HepG2 (cell line): ENCODE measurements around the gene STH. TPM values are rescaled to one million over a fixed set of nuclear protein-coding genes. Genes with fewer than 3 reads are reported as not detected.

ENCODE experiments used
- ATRX ChIP-seq: sonication (generic); formaldehyde crosslinking; IDR thresholded peaks from 2 replicates; pipeline ENCODE4 v1.4.0; 2020; ENCODE audit warnings: missing genetic modification reagents, borderline replicate concordance
- GATAD2A ChIP-seq: IDR thresholded peaks from 2 replicates; pipeline ENCODE4 v1.6.1; 2016
- KDM2A ChIP-seq: sonication (generic); formaldehyde crosslinking; IDR thresholded peaks from 2 replicates; pipeline ENCODE4 v1.4.0; 2020; ENCODE audit warnings: low read depth, missing genetic modification reagents, borderline replicate concordance
- KDM3A ChIP-seq: IDR thresholded peaks from 2 replicates; pipeline ENCODE4 v1.6.1; 2018; ENCODE audit warnings: low read depth, missing compliant biosample characterization
- SNAPC4 ChIP-seq: sonication (generic); formaldehyde crosslinking; IDR thresholded peaks from 2 replicates; pipeline ENCODE4 v1.4.0; 2020; ENCODE audit warnings: mild to moderate bottlenecking, missing genetic modification reagents
- TOPORS ChIP-seq: sonication (generic); formaldehyde crosslinking; IDR thresholded peaks from 2 replicates; pipeline ENCODE4 v1.8.0; 2023; ENCODE audit warnings: mild to moderate bottlenecking, missing genetic modification reagents
- WIZ ChIP-seq: sonication (generic); formaldehyde crosslinking; IDR thresholded peaks from 2 replicates; pipeline ENCODE4 v1.5.1; 2020; ENCODE audit warnings: mild to moderate bottlenecking, missing genetic modification reagents
- ZBTB25 ChIP-seq: IDR thresholded peaks from 2 replicates; pipeline ENCODE4 v1.6.1; 2018; ENCODE audit warnings: missing genetic modification reagents
- ZBTB37 ChIP-seq: sonication (generic); formaldehyde crosslinking; IDR thresholded peaks from 2 replicates; pipeline ENCODE4 v1.4.0; 2020; ENCODE audit warnings: mild to moderate bottlenecking, missing genetic modification reagents
- ZFYVE20 ChIP-seq: sonication (generic); formaldehyde crosslinking; IDR thresholded peaks from 2 replicates; pipeline ENCODE4 v1.8.0; 2023; ENCODE audit warnings: low read depth, mild to moderate bottlenecking, moderate library complexity, missing genetic modification reagents, borderline replicate concordance
- ZNF34 ChIP-seq: sonication (generic); formaldehyde crosslinking; IDR thresholded peaks from 2 replicates; pipeline ENCODE4 v1.4.0; 2020; ENCODE audit warnings: mild to moderate bottlenecking, missing genetic modification reagents, borderline replicate concordance
- ZNF512 ChIP-seq: sonication (generic); formaldehyde crosslinking; IDR thresholded peaks from 2 replicates; pipeline ENCODE4 v1.4.0; 2020; ENCODE audit warnings: mild to moderate bottlenecking, missing genetic modification reagents
- ZNF512B ChIP-seq: sonication (generic); formaldehyde crosslinking; IDR thresholded peaks from 2 replicates; pipeline ENCODE4 v1.5.1; 2020; ENCODE audit warnings: missing genetic modification reagents, mild to moderate bottlenecking, borderline replicate concordance
- ZNF839 ChIP-seq: sonication (generic); formaldehyde crosslinking; IDR thresholded peaks from 2 replicates; pipeline ENCODE4 v1.4.0; 2020; ENCODE audit warnings: missing genetic modification reagents, mild to moderate bottlenecking, borderline replicate concordance
- ZSCAN20 ChIP-seq: sonication (generic); formaldehyde crosslinking; IDR thresholded peaks from 2 replicates; pipeline ENCODE4 v1.4.0; 2020; ENCODE audit warnings: missing genetic modification reagents, mild to moderate bottlenecking, borderline replicate concordance
- polyA plus RNA-seq, 8 experiments: library from polyadenylated mRNA; depleted of rRNA in 3 of 8; stranded (reverse) in 7 of 8; unstranded in 1 of 8; fragments of >200 nt; fragmentation: Illumina TruSeq in 4 of 8; extraction: Trizol in 4 of 8; gene quantifications; 2 replicates each; pipeline versions ENCODE4 v1.2.1 to v1.2.3, GENCODE V29; 2011 to 2016; ENCODE audit warnings: low read depth in 4 of 8, missing spikeins in 1 of 8, mixed read lengths in 1 of 8; ENCODE audit not compliant: insufficient read depth in 1 of 8
- total RNA-seq, 5 experiments: library from RNA; depleted of rRNA; stranded (reverse); fragments of >200 nt; fragmentation: Illumina TruSeq; extraction: Trizol; gene quantifications; 2 replicates each; pipeline ENCODE4 v1.2.3, GENCODE V29; 2016; ENCODE audit warnings: low read depth in 1 of 5
- TF ChIP-seq, protein P1 (sequence below): sonication (generic); formaldehyde crosslinking; conservative IDR thresholded peaks from 2 replicates; pipeline ENCODE4 v1.8.0; 2022; ENCODE audit warnings: mild to moderate bottlenecking, moderate library complexity, missing genetic modification reagents

STH gene
- total and polyA plus RNA-seq, 2 of the 13 experiments (the other 11 are each of a cell fraction or from before 2014, with no cell fraction given): not detected

GRCh38 chr17:46013127-46013501 lies 14.1 kb downstream of the STH start (continued):
- no peak for TF ChIP-seq KDM2A
- TF ChIP-seq KDM3A: no peak
- TF ChIP-seq TOPORS (CRISPR knock-in tag): no peak
- TF ChIP-seq GATAD2A: no peak
- 0 out of 2 replicates have a peak, but pooled peaks have one; percentile 5 for TF ChIP-seq ZFYVE20
- TF ChIP-seq, protein P1, sequence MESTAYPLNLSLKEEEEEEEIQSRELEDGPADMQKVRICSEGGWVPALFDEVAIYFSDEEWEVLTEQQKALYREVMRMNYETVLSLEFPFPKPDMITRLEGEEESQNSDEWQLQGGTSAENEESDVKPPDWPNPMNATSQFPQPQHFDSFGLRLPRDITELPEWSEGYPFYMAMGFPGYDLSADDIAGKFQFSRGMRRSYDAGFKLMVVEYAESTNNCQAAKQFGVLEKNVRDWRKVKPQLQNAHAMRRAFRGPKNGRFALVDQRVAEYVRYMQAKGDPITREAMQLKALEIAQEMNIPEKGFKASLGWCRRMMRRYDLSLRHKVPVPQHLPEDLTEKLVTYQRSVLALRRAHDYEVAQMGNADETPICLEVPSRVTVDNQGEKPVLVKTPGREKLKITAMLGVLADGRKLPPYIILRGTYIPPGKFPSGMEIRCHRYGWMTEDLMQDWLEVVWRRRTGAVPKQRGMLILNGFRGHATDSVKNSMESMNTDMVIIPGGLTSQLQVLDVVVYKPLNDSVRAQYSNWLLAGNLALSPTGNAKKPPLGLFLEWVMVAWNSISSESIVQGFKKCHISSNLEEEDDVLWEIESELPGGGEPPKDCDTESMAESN (CRISPR knock-in tag): no peak
- no peak for TF ChIP-seq SNAPC4 (CRISPR knock-in tag)
- TF ChIP-seq ZBTB25: no peak
- TF ChIP-seq ZNF512B (CRISPR knock-in tag): no peak
- no peak for TF ChIP-seq ZBTB37 (CRISPR knock-in tag)
- TF ChIP-seq ATRX (CRISPR knock-in tag): no peak
- TF ChIP-seq ZNF34 (CRISPR knock-in tag): no peak
- TF ChIP-seq ZNF512 (CRISPR knock-in tag): no peak
- no peak; the same call in 1 of the 2 replicates for TF ChIP-seq ZNF839
- no peak for TF ChIP-seq WIZ
- TF ChIP-seq ZSCAN20 (CRISPR knock-in tag): no peak
